Measurements from ENCODE around the gene ZFHX3. TPM values are rescaled to one million over a fixed set of nuclear protein-coding genes. Genes with fewer than 3 reads are reported as not detected.

The ZFHX3 gene
- total and polyA plus RNA-seq, 9 of the 15 experiments (the other 6 are each of a cell fraction or from before 2014, with no cell fraction given) = 0.01 to 0.23 (median 0.06) TPM; not detected in 4

DNA sequence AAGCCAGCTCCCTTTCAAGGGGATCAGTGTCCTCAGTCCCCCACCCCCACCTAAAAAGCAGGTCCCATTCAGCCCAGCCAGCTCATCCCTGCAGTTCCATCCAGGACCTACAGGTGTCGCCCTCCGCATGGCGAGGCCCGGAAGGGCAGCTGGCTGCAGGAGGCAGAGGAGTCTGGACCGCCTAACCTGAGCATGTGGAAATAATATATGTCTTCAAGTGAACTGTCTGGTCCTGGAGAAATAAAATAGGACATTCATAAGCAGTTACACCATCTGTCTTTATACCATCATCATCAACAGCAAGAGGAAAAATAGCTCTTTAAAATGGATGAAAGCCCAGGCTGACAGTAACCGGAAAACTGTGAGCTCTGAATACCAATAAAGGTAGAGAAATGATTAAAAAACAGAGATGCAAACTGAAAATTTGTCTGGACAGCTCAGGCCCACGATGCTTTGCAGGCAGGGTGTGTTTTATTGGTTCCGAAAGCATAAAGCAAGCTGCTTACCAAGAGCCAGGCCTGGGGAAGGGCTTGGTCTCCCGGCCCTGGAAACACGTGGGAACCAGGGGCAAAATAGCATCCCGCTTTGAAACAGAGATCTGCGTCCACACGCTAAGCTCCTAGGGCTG, 215.2 kb downstream of the ZFHX3 start (continued):
- TF ChIP-seq ZNF407 (IDR thresholded peaks at IDR 0.05; ENCODE audit: low read depth) (no peak), XRCC5 (IDR thresholded peaks at IDR 0.05; ENCODE audit: low read depth, low read length) (peak; percentile 71; the same call in 1 of the 2 replicates), KDM2B (CRISPR knock-in tag; IDR thresholded peaks at IDR 0.05) (no peak), KLF10 (CRISPR knock-in tag; IDR thresholded peaks at IDR 0.05) (no peak), RAD21 (CRISPR knock-in tag; conservative IDR thresholded peaks at IDR 0.05 in 1 of 2, IDR thresholded peaks at IDR 0.05 in 1 of 2) (peak; percentile 44 to 75), ZNF507 (tag; conservative IDR thresholded peaks at IDR 0.05) (no peak), TBP (optimal IDR thresholded peaks at IDR 0.05; ENCODE audit: low read depth, low read length) (no peak), BRD4 (IDR thresholded peaks at IDR 0.05) (no peak), EP400 (IDR thresholded peaks at IDR 0.05) (no peak)
- TF ChIP-seq, protein P1, sequence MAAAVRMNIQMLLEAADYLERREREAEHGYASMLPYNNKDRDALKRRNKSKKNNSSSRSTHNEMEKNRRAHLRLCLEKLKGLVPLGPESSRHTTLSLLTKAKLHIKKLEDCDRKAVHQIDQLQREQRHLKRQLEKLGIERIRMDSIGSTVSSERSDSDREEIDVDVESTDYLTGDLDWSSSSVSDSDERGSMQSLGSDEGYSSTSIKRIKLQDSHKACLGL (CRISPR knock-in tag; IDR thresholded peaks at IDR 0.05; ENCODE audit: borderline replicate concordance, poor library complexity, severe bottlenecking) = no peak
- TF ChIP-seq, protein P2, sequence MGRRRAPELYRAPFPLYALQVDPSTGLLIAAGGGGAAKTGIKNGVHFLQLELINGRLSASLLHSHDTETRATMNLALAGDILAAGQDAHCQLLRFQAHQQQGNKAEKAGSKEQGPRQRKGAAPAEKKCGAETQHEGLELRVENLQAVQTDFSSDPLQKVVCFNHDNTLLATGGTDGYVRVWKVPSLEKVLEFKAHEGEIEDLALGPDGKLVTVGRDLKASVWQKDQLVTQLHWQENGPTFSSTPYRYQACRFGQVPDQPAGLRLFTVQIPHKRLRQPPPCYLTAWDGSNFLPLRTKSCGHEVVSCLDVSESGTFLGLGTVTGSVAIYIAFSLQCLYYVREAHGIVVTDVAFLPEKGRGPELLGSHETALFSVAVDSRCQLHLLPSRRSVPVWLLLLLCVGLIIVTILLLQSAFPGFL (CRISPR knock-in tag; IDR thresholded peaks at IDR 0.05) = no peak
- TF ChIP-seq, protein P3, sequence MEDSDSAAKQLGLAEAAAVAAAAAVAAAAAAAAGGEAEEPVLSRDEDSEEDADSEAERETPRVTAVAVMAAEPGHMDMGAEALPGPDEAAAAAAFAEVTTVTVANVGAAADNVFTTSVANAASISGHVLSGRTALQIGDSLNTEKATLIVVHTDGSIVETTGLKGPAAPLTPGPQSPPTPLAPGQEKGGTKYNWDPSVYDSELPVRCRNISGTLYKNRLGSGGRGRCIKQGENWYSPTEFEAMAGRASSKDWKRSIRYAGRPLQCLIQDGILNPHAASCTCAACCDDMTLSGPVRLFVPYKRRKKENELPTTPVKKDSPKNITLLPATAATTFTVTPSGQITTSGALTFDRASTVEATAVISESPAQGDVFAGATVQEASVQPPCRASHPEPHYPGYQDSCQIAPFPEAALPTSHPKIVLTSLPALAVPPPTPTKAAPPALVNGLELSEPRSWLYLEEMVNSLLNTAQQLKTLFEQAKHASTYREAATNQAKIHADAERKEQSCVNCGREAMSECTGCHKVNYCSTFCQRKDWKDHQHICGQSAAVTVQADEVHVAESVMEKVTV (CRISPR knock-in tag; IDR thresholded peaks at IDR 0.05) = 0 out of 2 replicates have a peak, but pooled peaks have one; percentile 20

Data from K562 (cell line).